Measurements from ENCODE around the gene RAPSN.

GRCh38 chr11:47434011-47434786 lies 14.7 kb downstream of the RAPSN start:
- no peak for TF ChIP-seq GATA2 (IDR thresholded peaks at IDR 0.05; ENCODE audit: low read depth, low read length)
- TF ChIP-seq GATA3 (IDR thresholded peaks at IDR 0.05; ENCODE audit: low read depth, low read length), result no peak
